GM12878 (cell line): ENCODE measurements around the gene TBC1D5. TPM values are rescaled to one million over a fixed set of nuclear protein-coding genes. Genes with fewer than 3 reads are reported as not detected.

Experiments used
- ATAC-seq: fragments of 200-7000 bp; cut with Tn5 transposase; 3 replicates; pipeline ENCODE4 v1.9.1; 2020; ENCODE audit warnings: mild to moderate bottlenecking, moderate library complexity
- BruUV-seq: library from RNA; stranded (reverse); fragments of 400-500 nt; replicated peaks from 2 replicates; lab custom pipeline; 2021; lab: Mats Ljungman, UMichigan
- CTCF ChIA-PET: fragments of 300-600 bp; sonication (Branson Sonifier 250); formaldehyde crosslinking; extraction: SDS; loops from one replicate; lab custom pipeline; 2021; ENCODE audit warnings: inconsistent platforms; lab: Yijun Ruan, JAX
- POLR2A ChIA-PET: fragments of 350-600 bp; formaldehyde crosslinking; extraction: SDS; loops from one replicate; lab custom pipeline; 2021; ENCODE audit warnings: inconsistent platforms; lab: Charles Lee
- RAD21 ChIA-PET: fragments of 300-600 bp; sonication (Branson Sonifier 250); formaldehyde crosslinking; loops from one replicate; lab custom pipeline; 2023; ENCODE audit warnings: antibody characterized with exemption; ENCODE audit not compliant: unreplicated experiment; lab: Charles Lee
- SMC1A ChIA-PET: fragments of 300-600 bp; sonication (Branson Sonifier 250); formaldehyde crosslinking; loops from one replicate; lab custom pipeline; 2023; ENCODE audit not compliant: unreplicated experiment, uncharacterized antibody; lab: Charles Lee
- DNase-seq: peaks from one replicate; pipeline ENCODE4 v3.0.0-alpha.2; 2011; ENCODE audit warnings: low read depth, low spot score
- FAIRE-seq: peaks from 3 replicates; lab custom pipeline; 2011; peaks lifted over from hg19 to GRCh38; lab: Jason Lieb, UNC
- H2AFZ ChIP-seq: 2 replicates; pipeline ENCODE4 v1.6.0; 2011; ENCODE audit warnings: low read depth, low read length, control low read depth; ENCODE audit not compliant: control insufficient read depth
- H3K27ac ChIP-seq: 2 replicates; pipeline ENCODE4 v1.5.1; 2011; ENCODE audit warnings: control low read depth; ENCODE audit not compliant: control insufficient read depth, insufficient read depth
- H3K27me3 ChIP-seq, 2 experiments: replicated peaks in 1 of 2; 2 replicates each; pipeline versions ENCODE4 v1.6.0 to v1.6.1; 2011; ENCODE audit warnings: low read length in 1 of 2; ENCODE audit not compliant: control insufficient read depth in 2 of 2, insufficient read depth in 2 of 2
- H3K36me3 ChIP-seq, 2 experiments: 2 replicates each; pipeline ENCODE4 v1.5.1; 2011; ENCODE audit warnings: low read length in 1 of 2; ENCODE audit not compliant: control insufficient read depth in 2 of 2, insufficient read depth in 2 of 2
- H3K4me1 ChIP-seq: 2 replicates; pipeline ENCODE4 v1.6.1; 2011; ENCODE audit warnings: mild to moderate bottlenecking, low read length, moderate library complexity, mixed read lengths; ENCODE audit not compliant: control insufficient read depth, insufficient read depth
- H3K4me2 ChIP-seq: 2 replicates; pipeline ENCODE4 v1.6.0; 2011; ENCODE audit warnings: control low read depth; ENCODE audit not compliant: control insufficient read depth, insufficient read depth
- H3K4me3 ChIP-seq: fragments of 200-600 bp; sonication (generic); 2 replicates; pipeline ENCODE4 v1.5.1; 2016
- H3K79me2 ChIP-seq: 2 replicates; pipeline ENCODE4 v1.6.0; 2011; ENCODE audit warnings: low read length; ENCODE audit not compliant: control insufficient read depth, insufficient read depth
- H3K9ac ChIP-seq: 2 replicates; pipeline ENCODE4 v1.8.0; 2011; ENCODE audit warnings: low read length, control low read depth, mixed read lengths; ENCODE audit not compliant: control insufficient read depth, insufficient read depth
- H3K9me3 ChIP-seq: replicated peaks from 3 replicates; pipeline ENCODE4 v1.5.1; 2011; ENCODE audit warnings: mild to moderate bottlenecking, low read length; ENCODE audit not compliant: control insufficient read depth, insufficient read depth
- H4K20me1 ChIP-seq: 2 replicates; pipeline ENCODE4 v1.6.0; 2011; ENCODE audit not compliant: control insufficient read depth, insufficient read depth
- ATF3 ChIP-seq: IDR thresholded peaks from 2 replicates; pipeline ENCODE4 v1.6.1; 2011; ENCODE audit warnings: low read depth, mild to moderate bottlenecking, low read length, moderate library complexity, borderline replicate concordance; ENCODE audit errors: extremely low read depth
- BACH1 ChIP-seq: fragments of 450-650 bp; IDR thresholded peaks from 2 replicates; pipeline ENCODE4 v1.6.1; 2017; ENCODE audit warnings: mild to moderate bottlenecking, borderline replicate concordance
- BHLHE40 ChIP-seq, 2 experiments: fragments of 450-650 bp in 1 of 2; IDR thresholded peaks; 2 replicates each; pipeline ENCODE4 v1.6.1; 2011 to 2017; ENCODE audit warnings: low read depth in 2 of 2, borderline replicate concordance in 1 of 2, improper control_type of control experiment in 1 of 2, low read length in 1 of 2, mild to moderate bottlenecking in 1 of 2
- ESRRA ChIP-seq: IDR thresholded peaks from 2 replicates; pipeline ENCODE4 v1.6.1; 2012; ENCODE audit warnings: mild to moderate bottlenecking, low read length, improper control_type of control experiment
- FOS ChIP-seq: IDR thresholded peaks from 3 replicates; pipeline ENCODE4 v1.6.1; 2011; ENCODE audit warnings: borderline replicate concordance; ENCODE audit not compliant: insufficient read length; ENCODE audit errors: extremely low read depth
- IRF4 ChIP-seq: IDR thresholded peaks from 2 replicates; pipeline ENCODE4 v1.6.1; 2011; ENCODE audit warnings: low read depth, low read length
- MXI1 ChIP-seq: fragments of 150-350 bp; IDR thresholded peaks from 2 replicates; pipeline ENCODE4 v1.6.1; 2011; ENCODE audit warnings: low read depth, mild to moderate bottlenecking, inconsistent platforms, low read length, improper control_type of control experiment
- NBN ChIP-seq: fragments of 450-650 bp; IDR thresholded peaks from 2 replicates; pipeline ENCODE4 v1.6.1; 2016
- PRDM15 ChIP-seq: fragments of 450-650 bp; formaldehyde crosslinking; IDR thresholded peaks from 2 replicates; pipeline ENCODE4 v1.4.0; 2020; ENCODE audit warnings: mild to moderate bottlenecking, moderate library complexity
- RELA ChIP-seq: fragments of 450-650 bp; IDR thresholded peaks from 2 replicates; pipeline ENCODE4 v1.8.0; 2014; ENCODE audit warnings: borderline replicate concordance; ENCODE audit not compliant: partially characterized antibody
- SMC3 ChIP-seq: IDR thresholded peaks from 2 replicates; pipeline ENCODE4 v1.6.1; 2011; ENCODE audit warnings: low read length, improper control_type of control experiment, borderline replicate concordance
- YBX1 ChIP-seq: fragments of 450-650 bp; IDR thresholded peaks from 2 replicates; pipeline ENCODE4 v1.6.1; 2016; ENCODE audit warnings: antibody characterized with exemption
- ZBTB40 ChIP-seq: fragments of 450-650 bp; IDR thresholded peaks from 2 replicates; pipeline ENCODE4 v1.6.1; 2016; ENCODE audit warnings: mild to moderate bottlenecking, moderate library complexity, borderline replicate concordance
- WGBS: methylation state at CpG from one replicate; pipeline ENCODE4 v1.1.6; 2016; ENCODE audit warnings: low lambda C conversion rate; ENCODE audit not compliant: insufficient replicate concordance, insufficient coverage; ENCODE audit errors: missing lambda C conversion rate; 5-methylcytosine and 5-hydroxymethylcytosine counted together
- in situ Hi-C: fragments of 300-500 bp; cut with MboI; formaldehyde crosslinking; loops from 9 replicates; pipeline ENCODE4 v1.14.3; 2018; ENCODE audit warnings: mixed read lengths
- intact Hi-C: fragments of 100-400 bp; cut with micrococcal nuclease; formaldehyde crosslinking; loops from one replicate; pipeline ENCODE4 v1.14.2; 2022; ENCODE audit not compliant: unreplicated experiment
- polyA plus RNA-seq, 11 experiments: library from polyadenylated mRNA; depleted of rRNA in 4 of 11; unstranded in 6 of 11; stranded (reverse) in 5 of 11; fragments of >200 nt; fragmentation: Nextera tagmentation in 4 of 11; fragmentation: Illumina TruSeq in 1 of 11; extraction: Ambion mirVana in 4 of 11; extraction: Trizol in 1 of 11; gene quantifications; 1 replicate in 1 of 11; 2 replicates in 10 of 11; pipeline versions ENCODE4 v1.2.1 to v1.2.3, GENCODE V29; 2011 to 2016; ENCODE audit warnings: inconsistent platforms in 2 of 11, missing spikeins in 2 of 11, low read depth in 1 of 11
- total RNA-seq, 4 experiments: library from RNA; depleted of rRNA in 3 of 4; stranded (reverse); fragments of >200 nt in 3 of 4; fragmentation: Illumina TruSeq in 1 of 4; extraction: Trizol in 1 of 4; gene quantifications; 2 replicates each; pipeline versions ENCODE4 v1.2.1 to v1.2.3, GENCODE V29; 2013 to 2021

The TBC1D5 gene
- total and polyA plus RNA-seq, 10 of the 15 experiments (the other 5 are each of a cell fraction or from before 2014, with no cell fraction given) = 5.5 to 61.0 (median 43.8) TPM

GRCh38 chr3:17584066-17584465 lies 158.4 kb downstream of the TBC1D5 start:
- ATAC-seq (no peak), FAIRE-seq (no peak), DNase-seq (no peak)
- Histone ChIP-seq H4K20me1 (no peaks in the 10 kb centered on the region), H2AFZ (no peak overlapping the region), H3K4me1 (peaks cover 17% of the 10 kb centered on the region), H3K27ac (no peak overlapping the region), H3K27me3 (no peaks in the 10 kb centered on the region), H3K4me2 (no peak overlapping the region), H3K79me2 (no peaks in the 10 kb centered on the region), H3K9me3 (no peaks in the 10 kb centered on the region; the same call in 1 of the 3 replicates), H3K4me3 (no peak overlapping the region), H3K9ac (no peak overlapping the region), H3K36me3 (no peaks in the 10 kb centered on the region)
- intact Hi-C loops (no loop called here), in situ Hi-C loops (no loop called here)
- ChIA-PET SMC1A (no interaction called here), RAD21 (no interaction called here), CTCF (interaction anchor here (1.4 kb wide), 1 partner anchor 79 kb away, joined by 3 read pairs; no protein-coding TSS in a partner anchor), POLR2A (no interaction called here)
- BruUV-seq = no TSS peak
- no peak for TF ChIP-seq BACH1
- no peak for TF ChIP-seq SMC3
- no peak for TF ChIP-seq MXI1
- TF ChIP-seq PRDM15 (CRISPR knock-in tag) = no peak
- TF ChIP-seq FOS = no peak
- TF ChIP-seq ATF3 = no peak
- TF ChIP-seq ZBTB40 = no peak
- no peak for TF ChIP-seq YBX1
- TF ChIP-seq IRF4 = no peak
- no peak for TF ChIP-seq NBN
- no peak for TF ChIP-seq BHLHE40 (IDR thresholded peaks at IDR 0.05; ENCODE audit: borderline replicate concordance in 1 of 2, low read depth in 2 of 2, low read length in 1 of 2)
- no peak for TF ChIP-seq RELA
- no peak for TF ChIP-seq ESRRA
- 99% methylated on average over 8 of the region's 8 CpGs for WGBS
